HEK293 (cell line): ENCODE data around the gene ATXN10.
A peak's percentile ranks its signal among the peaks of the same experiment; 100 is the strongest.

Experiments used
- CTCF ChIA-PET: fragments of 350-600 bp; formaldehyde crosslinking; extraction: SDS; loops from one replicate; lab custom pipeline; 2021; ENCODE audit warnings: antibody characterized with exemption; lab: Yijun Ruan, JAX
- POLR2A ChIA-PET: fragments of 300-600 bp; formaldehyde crosslinking; extraction: SDS; loops from one replicate; lab custom pipeline; 2020; ENCODE audit warnings: antibody characterized with exemption, inconsistent platforms; lab: Yijun Ruan, JAX
- H3K27ac ChIP-seq: fragments of 200-500 bp; sonication (Bioruptor generic); 2 replicates; pipeline ENCODE4 v1.5.1; 2014; ENCODE audit warnings: low read depth, low read length, control low read depth, inconsistent platforms; ENCODE audit errors: extremely low read depth
- H3K36me3 ChIP-seq, 2 experiments: fragments of 200-500 bp in 1 of 2; sonication (Bioruptor generic) in 1 of 2; 1 replicate in 1 of 2; 2 replicates in 1 of 2; pipeline ENCODE4 v1.5.1; 2014 to 2017; ENCODE audit warnings: inconsistent platforms in 2 of 2, low read length in 2 of 2; ENCODE audit not compliant: control insufficient read depth in 2 of 2, insufficient read depth in 1 of 2
- H3K4me1 ChIP-seq: fragments of 200-500 bp; sonication (Bioruptor generic); 2 replicates; pipeline ENCODE4 v1.5.1; 2014; ENCODE audit warnings: mild to moderate bottlenecking, low read length, inconsistent platforms; ENCODE audit not compliant: control insufficient read depth, insufficient read depth
- H3K4me3 ChIP-seq: 2 replicates; pipeline ENCODE4 v1.5.1; 2011; ENCODE audit warnings: low read depth, mild to moderate bottlenecking, control low read depth, low read length, moderate library complexity
- H3K9me3 ChIP-seq: fragments of 200-500 bp; sonication (Bioruptor generic); 2 replicates; pipeline ENCODE4 v1.5.1; 2014; ENCODE audit warnings: low read depth, low read length, inconsistent platforms; ENCODE audit not compliant: control insufficient read depth, insufficient read depth
- FEZF1 ChIP-seq: fragments of 450-650 bp; formaldehyde crosslinking; IDR thresholded peaks from 2 replicates; pipeline ENCODE4 v1.5.1; 2016; ENCODE audit warnings: missing biosample characterization, missing genetic modification characterization
- HOXC10 ChIP-seq: sonication (generic); formaldehyde crosslinking; IDR thresholded peaks from 2 replicates; pipeline ENCODE4 v1.8.1; 2023; ENCODE audit warnings: mild to moderate bottlenecking, missing genetic modification reagents
- HOXD13 ChIP-seq: sonication (generic); formaldehyde crosslinking; IDR thresholded peaks from 2 replicates; pipeline ENCODE4 v1.8.0; 2022; ENCODE audit warnings: missing genetic modification reagents, borderline replicate concordance
- SALL2 ChIP-seq: fragments of 450-650 bp; formaldehyde crosslinking; IDR thresholded peaks from 2 replicates; pipeline ENCODE4 v1.5.0; 2017; ENCODE audit warnings: missing biosample characterization, mild to moderate bottlenecking, missing genetic modification characterization, borderline replicate concordance
- TRIM28 ChIP-seq: IDR thresholded peaks from 2 replicates; pipeline ENCODE4 v1.6.1; 2011; ENCODE audit warnings: low read length, control low read depth, borderline replicate concordance
- ZEB2 ChIP-seq: fragments of 450-650 bp; formaldehyde crosslinking; IDR thresholded peaks from 2 replicates; pipeline ENCODE4 v1.5.1; 2016; ENCODE audit warnings: missing biosample characterization, missing genetic modification characterization
- ZNF174 ChIP-seq: fragments of 450-650 bp; formaldehyde crosslinking; IDR thresholded peaks from 2 replicates; pipeline ENCODE4 v1.5.0; 2017; ENCODE audit warnings: missing biosample characterization, mild to moderate bottlenecking, missing genetic modification characterization
- ZNF175 ChIP-seq: fragments of 450-650 bp; formaldehyde crosslinking; IDR thresholded peaks from 2 replicates; pipeline ENCODE4 v1.5.1; 2016; ENCODE audit warnings: missing biosample characterization, missing genetic modification characterization
- ZNF350 ChIP-seq: fragments of 450-650 bp; formaldehyde crosslinking; IDR thresholded peaks from 2 replicates; pipeline ENCODE4 v1.5.0; 2017; ENCODE audit warnings: missing biosample characterization, mild to moderate bottlenecking, missing genetic modification characterization
- ZNF391 ChIP-seq: fragments of 450-650 bp; formaldehyde crosslinking; IDR thresholded peaks from 2 replicates; pipeline ENCODE4 v1.5.1; 2016; ENCODE audit warnings: low read depth, missing biosample characterization, missing genetic modification characterization, borderline replicate concordance
- ZNF529 ChIP-seq: fragments of 450-650 bp; formaldehyde crosslinking; IDR thresholded peaks from 2 replicates; pipeline ENCODE4 v1.5.1; 2017; ENCODE audit warnings: missing genetic modification characterization, missing biosample characterization; ENCODE audit not compliant: insufficient replicate concordance
- ZNF558 ChIP-seq: fragments of 450-650 bp; formaldehyde crosslinking; IDR thresholded peaks from 2 replicates; pipeline ENCODE4 v1.5.1; 2016; ENCODE audit warnings: missing biosample characterization, missing genetic modification characterization
- ZNF561 ChIP-seq: fragments of 450-650 bp; IDR thresholded peaks from 2 replicates; pipeline ENCODE4 v1.5.1; 2018; ENCODE audit warnings: missing biosample characterization, missing genetic modification characterization, borderline replicate concordance
- ZNF571 ChIP-seq: fragments of 450-650 bp; formaldehyde crosslinking; IDR thresholded peaks from 2 replicates; pipeline ENCODE4 v1.5.0; 2017; ENCODE audit warnings: missing biosample characterization, missing genetic modification characterization
- ZNF580 ChIP-seq: fragments of 450-650 bp; formaldehyde crosslinking; IDR thresholded peaks from 2 replicates; pipeline ENCODE4 v1.5.1; 2016; ENCODE audit warnings: missing biosample characterization, missing genetic modification characterization
- ZNF585B ChIP-seq: fragments of 450-650 bp; formaldehyde crosslinking; IDR thresholded peaks from 2 replicates; pipeline ENCODE4 v1.5.1; 2016; ENCODE audit warnings: missing biosample characterization, missing genetic modification characterization
- ZNF626 ChIP-seq: fragments of 450-650 bp; sonication (Bioruptor Pico); formaldehyde crosslinking; IDR thresholded peaks from 2 replicates; pipeline ENCODE4 v1.5.1; 2018; ENCODE audit warnings: missing biosample characterization, missing genetic modification characterization, inconsistent platforms
- ZNF837 ChIP-seq: fragments of 450-650 bp; formaldehyde crosslinking; IDR thresholded peaks from 2 replicates; pipeline ENCODE4 v1.5.1; 2016; ENCODE audit warnings: missing biosample characterization, missing genetic modification characterization
- ZSCAN30 ChIP-seq: fragments of 450-650 bp; IDR thresholded peaks from 2 replicates; pipeline ENCODE4 v1.5.1; 2018; ENCODE audit warnings: missing biosample characterization, mild to moderate bottlenecking, missing genetic modification characterization, moderate library complexity
- ZXDB ChIP-seq: fragments of 450-650 bp; formaldehyde crosslinking; IDR thresholded peaks from 2 replicates; pipeline ENCODE4 v1.5.1; 2016; ENCODE audit warnings: missing biosample characterization, missing genetic modification characterization
- TF ChIP-seq, protein P1 (sequence below): fragments of 450-650 bp; formaldehyde crosslinking; IDR thresholded peaks from 2 replicates; pipeline ENCODE4 v1.5.1; 2016; ENCODE audit warnings: missing biosample characterization, missing genetic modification characterization
- TF ChIP-seq, protein P2 (sequence below): fragments of 450-650 bp; formaldehyde crosslinking; IDR thresholded peaks from 2 replicates; pipeline ENCODE4 v1.5.1; 2016; ENCODE audit warnings: missing biosample characterization, missing genetic modification characterization
- TF ChIP-seq, protein P3 (sequence below): fragments of 450-650 bp; formaldehyde crosslinking; IDR thresholded peaks from 2 replicates; pipeline ENCODE4 v1.5.1; 2017; ENCODE audit warnings: missing biosample characterization, missing genetic modification characterization
- TF ChIP-seq, protein P4 (sequence below): fragments of 450-650 bp; formaldehyde crosslinking; IDR thresholded peaks from 2 replicates; pipeline ENCODE4 v1.5.1; 2016; ENCODE audit warnings: missing biosample characterization, missing genetic modification characterization, low read depth

Gene ATXN10

GRCh38 chr22:45758603-45759002 lies 87.0 kb downstream of the ATXN10 start:
- H3K36me3 ChIP-seq = peaks cover 0 to 22% of the 10 kb centered on the region in 2 experiments; a peak in 2 of 3 replicates
- peaks cover 5% of the 10 kb centered on the region; the same call in 1 of the 2 replicates for H3K4me1 ChIP-seq
- no peak overlapping the region for H3K4me3 ChIP-seq
- no peaks in the 10 kb centered on the region for H3K9me3 ChIP-seq
- CTCF ChIA-PET = interaction anchor here (0.5 to 0.6 kb wide), 2 partner anchors 87 to 477 kb away, joined by 3 to 4 read pairs; partner anchors contain the start of gene ATXN10
- no peak overlapping the region for H3K27ac ChIP-seq
- POLR2A ChIA-PET = no interaction called here
- TF ChIP-seq, protein P1, sequence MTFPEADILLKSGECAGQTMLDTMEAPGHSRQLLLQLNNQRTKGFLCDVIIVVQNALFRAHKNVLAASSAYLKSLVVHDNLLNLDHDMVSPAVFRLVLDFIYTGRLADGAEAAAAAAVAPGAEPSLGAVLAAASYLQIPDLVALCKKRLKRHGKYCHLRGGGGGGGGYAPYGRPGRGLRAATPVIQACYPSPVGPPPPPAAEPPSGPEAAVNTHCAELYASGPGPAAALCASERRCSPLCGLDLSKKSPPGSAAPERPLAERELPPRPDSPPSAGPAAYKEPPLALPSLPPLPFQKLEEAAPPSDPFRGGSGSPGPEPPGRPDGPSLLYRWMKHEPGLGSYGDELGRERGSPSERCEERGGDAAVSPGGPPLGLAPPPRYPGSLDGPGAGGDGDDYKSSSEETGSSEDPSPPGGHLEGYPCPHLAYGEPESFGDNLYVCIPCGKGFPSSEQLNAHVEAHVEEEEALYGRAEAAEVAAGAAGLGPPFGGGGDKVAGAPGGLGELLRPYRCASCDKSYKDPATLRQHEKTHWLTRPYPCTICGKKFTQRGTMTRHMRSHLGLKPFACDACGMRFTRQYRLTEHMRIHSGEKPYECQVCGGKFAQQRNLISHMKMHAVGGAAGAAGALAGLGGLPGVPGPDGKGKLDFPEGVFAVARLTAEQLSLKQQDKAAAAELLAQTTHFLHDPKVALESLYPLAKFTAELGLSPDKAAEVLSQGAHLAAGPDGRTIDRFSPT (tag by site-specific recombination) = no peak
- no peak for TF ChIP-seq ZNF529 (tag by site-specific recombination)
- TF ChIP-seq, protein P2, sequence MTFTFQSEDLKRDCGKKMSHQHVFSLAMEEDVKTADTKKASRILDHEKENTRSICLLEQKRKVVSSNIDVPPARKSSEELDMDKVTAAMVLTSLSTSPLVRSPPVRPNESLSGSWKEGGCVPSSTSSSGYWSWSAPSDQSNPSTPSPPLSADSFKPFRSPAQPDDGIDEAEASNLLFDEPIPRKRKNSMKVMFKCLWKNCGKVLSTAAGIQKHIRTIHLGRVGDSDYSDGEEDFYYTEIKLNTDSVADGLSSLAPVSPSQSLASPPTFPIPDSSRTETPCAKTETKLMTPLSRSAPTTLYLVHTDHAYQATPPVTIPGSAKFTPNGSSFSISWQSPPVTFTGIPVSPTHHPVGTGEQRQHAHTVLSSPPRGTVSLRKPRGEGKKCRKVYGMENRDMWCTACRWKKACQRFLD = no peak
- peak; percentile 77 for TF ChIP-seq HOXD13
- TF ChIP-seq ZNF174 (tag by site-specific recombination) = no peak
- TF ChIP-seq FEZF1 = peak; percentile 34; the same call in 1 of the 2 replicates
- no peak for TF ChIP-seq TRIM28
- TF ChIP-seq ZNF350 (tag by site-specific recombination) = no peak
- TF ChIP-seq, protein P3, sequence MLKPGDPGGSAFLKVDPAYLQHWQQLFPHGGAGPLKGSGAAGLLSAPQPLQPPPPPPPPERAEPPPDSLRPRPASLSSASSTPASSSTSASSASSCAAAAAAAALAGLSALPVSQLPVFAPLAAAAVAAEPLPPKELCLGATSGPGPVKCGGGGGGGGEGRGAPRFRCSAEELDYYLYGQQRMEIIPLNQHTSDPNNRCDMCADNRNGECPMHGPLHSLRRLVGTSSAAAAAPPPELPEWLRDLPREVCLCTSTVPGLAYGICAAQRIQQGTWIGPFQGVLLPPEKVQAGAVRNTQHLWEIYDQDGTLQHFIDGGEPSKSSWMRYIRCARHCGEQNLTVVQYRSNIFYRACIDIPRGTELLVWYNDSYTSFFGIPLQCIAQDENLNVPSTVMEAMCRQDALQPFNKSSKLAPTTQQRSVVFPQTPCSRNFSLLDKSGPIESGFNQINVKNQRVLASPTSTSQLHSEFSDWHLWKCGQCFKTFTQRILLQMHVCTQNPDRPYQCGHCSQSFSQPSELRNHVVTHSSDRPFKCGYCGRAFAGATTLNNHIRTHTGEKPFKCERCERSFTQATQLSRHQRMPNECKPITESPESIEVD (tag by site-specific recombination) = peak; percentile 79

GRCh38 chr22:45760682-45761081 lies 89.0 kb downstream of the ATXN10 start:
- POLR2A ChIA-PET = no interaction called here

More at GRCh38 chr22:45760682-45761081, 89.0 kb downstream of the ATXN10 start:
- CTCF ChIA-PET = no interaction called here
- no peak overlapping the region for H3K27ac ChIP-seq
- TF ChIP-seq ZNF626 (tag by site-specific recombination) = no peak
- TF ChIP-seq ZXDB (tag by site-specific recombination) = no peak
- TF ChIP-seq ZNF585B (tag by site-specific recombination) = no peak
- no peak for TF ChIP-seq ZNF558 (tag by site-specific recombination)
- TF ChIP-seq ZNF561 (tag by site-specific recombination) = no peak
- TF ChIP-seq ZSCAN30 (tag by site-specific recombination) = no peak
- TF ChIP-seq HOXC10 (CRISPR knock-in tag) = no peak
- no peak for TF ChIP-seq ZNF837 (tag by site-specific recombination)
- no peak for TF ChIP-seq ZNF175 (tag by site-specific recombination)
- no peak for TF ChIP-seq TRIM28
- no peak for TF ChIP-seq ZEB2
- no peak for TF ChIP-seq ZNF580
- TF ChIP-seq, protein P4, sequence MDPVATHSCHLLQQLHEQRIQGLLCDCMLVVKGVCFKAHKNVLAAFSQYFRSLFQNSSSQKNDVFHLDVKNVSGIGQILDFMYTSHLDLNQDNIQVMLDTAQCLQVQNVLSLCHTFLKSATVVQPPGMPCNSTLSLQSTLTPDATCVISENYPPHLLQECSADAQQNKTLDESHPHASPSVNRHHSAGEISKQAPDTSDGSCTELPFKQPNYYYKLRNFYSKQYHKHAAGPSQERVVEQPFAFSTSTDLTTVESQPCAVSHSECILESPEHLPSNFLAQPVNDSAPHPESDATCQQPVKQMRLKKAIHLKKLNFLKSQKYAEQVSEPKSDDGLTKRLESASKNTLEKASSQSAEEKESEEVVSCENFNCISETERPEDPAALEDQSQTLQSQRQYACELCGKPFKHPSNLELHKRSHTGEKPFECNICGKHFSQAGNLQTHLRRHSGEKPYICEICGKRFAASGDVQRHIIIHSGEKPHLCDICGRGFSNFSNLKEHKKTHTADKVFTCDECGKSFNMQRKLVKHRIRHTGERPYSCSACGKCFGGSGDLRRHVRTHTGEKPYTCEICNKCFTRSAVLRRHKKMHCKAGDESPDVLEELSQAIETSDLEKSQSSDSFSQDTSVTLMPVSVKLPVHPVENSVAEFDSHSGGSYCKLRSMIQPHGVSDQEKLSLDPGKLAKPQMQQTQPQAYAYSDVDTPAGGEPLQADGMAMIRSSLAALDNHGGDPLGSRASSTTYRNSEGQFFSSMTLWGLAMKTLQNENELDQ (tag by site-specific recombination) = no peak
- no peak for TF ChIP-seq ZNF571 (tag by site-specific recombination)
- no peak for TF ChIP-seq ZNF391 (tag by site-specific recombination)
- TF ChIP-seq SALL2 = no peak
- TF ChIP-seq ZNF529 (tag by site-specific recombination) = no peak
- no peak overlapping the region for H3K4me3 ChIP-seq
- peaks cover 0 to 22% of the 10 kb centered on the region in 2 experiments; a peak in 2 of 3 replicates for H3K36me3 ChIP-seq
- H3K9me3 ChIP-seq = no peaks in the 10 kb centered on the region
- peaks cover 5% of the 10 kb centered on the region; the same call in 1 of the 2 replicates for H3K4me1 ChIP-seq
